Right kidney (tissue), 1 donor: ENCODE data around the gene DBNDD1.
"Not testable (repeated sequence)": the region's sequence is repeated elsewhere in the genome, so short reads cannot be mapped to it uniquely, and the experiment has no call there.

ENCODE experiments used
- DNase-seq: peaks from one replicate; pipeline ENCODE4 v3.0.0-alpha.2; 2016

The DBNDD1 gene

DNA sequence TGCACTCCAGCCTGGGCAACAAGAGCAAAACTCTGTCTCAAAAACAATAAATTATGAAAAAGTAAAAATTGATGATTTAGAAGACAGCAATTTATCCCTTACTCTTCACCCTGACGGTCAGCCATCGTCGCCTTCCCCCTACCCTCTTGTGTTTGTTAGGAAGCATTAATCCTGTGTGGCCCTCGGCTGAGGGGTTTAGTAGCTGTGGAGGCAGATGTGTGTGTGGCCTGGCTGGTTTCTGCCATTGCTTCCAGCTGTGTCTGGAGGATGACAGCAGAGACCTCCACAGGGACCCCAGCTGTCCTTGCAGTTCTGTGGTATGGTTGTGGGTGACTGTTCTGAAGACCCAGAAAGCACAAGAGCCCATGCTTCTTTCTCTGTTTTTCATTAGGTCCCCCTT lies 25.9 kb downstream of the DBNDD1 start:
- no peak for DNase-seq

DNA sequence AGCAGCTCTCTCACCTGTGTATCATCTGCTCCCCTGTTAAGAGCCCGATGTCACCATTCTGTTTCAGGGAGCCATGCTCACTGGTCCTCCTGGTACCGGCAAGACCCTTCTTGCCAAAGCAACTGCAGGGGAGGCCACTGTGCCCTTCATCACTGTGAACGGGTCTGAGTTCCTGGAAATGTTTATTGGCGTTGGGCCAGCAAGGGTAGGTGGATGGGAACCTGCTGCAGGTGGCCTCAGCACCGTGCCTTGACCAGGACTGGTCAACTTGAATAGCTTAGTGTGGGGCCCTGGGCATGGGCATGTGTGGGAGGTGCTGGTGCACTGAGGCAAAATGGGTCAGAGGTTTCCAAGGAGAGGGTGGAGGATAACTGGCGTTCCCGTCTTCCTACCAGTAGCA lies 28.5 kb downstream of the DBNDD1 start:
- no peak for DNase-seq

DNA sequence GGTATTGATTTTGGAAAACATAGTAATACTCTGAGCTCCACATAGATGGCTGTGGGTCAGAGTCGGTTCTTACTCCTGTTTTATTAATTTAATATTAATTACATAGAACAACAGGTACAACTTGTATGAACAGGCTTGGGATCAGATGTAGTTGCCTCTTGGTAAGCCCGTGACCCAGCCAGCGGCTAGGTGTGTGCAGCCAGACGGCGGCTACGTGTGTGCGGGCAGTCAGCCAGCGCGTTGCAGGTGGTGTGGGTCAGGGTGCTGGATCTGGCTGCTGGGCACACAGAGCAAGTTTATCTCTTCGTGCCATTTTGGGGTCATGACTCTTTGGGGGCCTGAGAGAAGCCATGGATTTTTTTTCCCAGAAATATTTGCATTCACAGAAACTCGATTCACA lies 30.3 kb downstream of the DBNDD1 start:
- DNase-seq, result no peak

DNA sequence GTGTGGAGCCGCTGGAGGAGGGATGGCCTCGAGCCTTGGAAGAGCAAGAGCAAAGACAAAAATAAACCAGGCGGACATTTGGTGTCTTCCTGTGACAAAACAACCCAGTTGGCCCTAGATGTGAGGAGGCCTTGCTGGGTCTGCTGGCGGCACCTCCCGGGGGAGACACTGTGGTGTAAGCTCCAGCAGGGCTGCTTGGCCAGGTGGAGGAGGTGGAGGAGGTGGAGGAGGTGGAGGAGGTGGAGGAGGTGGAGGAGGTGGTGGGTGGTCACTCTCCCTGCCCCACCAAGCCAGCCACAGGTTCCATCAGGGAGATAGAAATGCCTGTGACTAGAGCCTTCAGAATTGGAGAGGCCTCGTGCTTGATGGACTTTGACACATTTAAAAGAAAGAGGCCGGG lies 32.1 kb downstream of the DBNDD1 start:
- no peak for DNase-seq

DNA sequence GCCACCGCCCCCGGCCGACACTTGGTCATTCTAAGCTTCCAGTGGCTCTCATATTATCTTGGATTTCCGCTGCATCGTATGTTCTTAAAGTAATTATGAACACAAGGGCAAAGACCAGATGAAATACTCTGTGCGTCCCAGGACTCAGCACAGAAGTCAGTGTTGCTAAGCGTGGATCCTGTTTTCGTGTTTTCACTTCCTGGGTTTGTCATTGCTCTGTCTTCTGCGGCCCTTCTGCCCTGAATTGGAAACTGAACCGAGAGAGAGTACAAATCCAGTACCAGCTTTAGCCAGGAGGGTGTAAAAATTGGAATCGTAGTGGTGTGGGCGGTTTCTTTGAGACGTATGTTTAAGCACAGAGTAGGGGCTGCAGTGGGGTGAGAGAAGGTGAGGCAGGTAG lies 32.7 kb downstream of the DBNDD1 start:
- no peak for DNase-seq

DNA sequence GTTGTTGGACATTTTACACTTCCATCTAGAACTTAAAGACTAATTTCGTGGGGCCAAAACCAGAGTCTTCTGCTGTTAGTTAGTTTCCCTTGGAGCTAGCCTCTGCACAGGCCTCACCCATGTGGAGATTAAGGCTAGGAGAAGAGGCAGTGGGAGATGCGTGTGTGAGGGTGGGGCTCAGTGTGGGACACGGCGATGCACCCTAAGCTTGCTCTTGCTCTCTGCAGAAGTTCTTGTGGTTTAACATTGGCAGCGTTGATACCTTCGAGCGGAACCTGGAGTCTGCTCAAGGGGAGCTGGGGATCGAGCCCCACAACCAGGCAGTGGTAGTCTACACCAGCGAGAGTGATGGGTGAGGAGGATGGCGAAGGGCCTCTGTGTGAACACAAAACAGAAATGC lies 34.0 kb downstream of the DBNDD1 start:
- DNase-seq, result no peak

DNA sequence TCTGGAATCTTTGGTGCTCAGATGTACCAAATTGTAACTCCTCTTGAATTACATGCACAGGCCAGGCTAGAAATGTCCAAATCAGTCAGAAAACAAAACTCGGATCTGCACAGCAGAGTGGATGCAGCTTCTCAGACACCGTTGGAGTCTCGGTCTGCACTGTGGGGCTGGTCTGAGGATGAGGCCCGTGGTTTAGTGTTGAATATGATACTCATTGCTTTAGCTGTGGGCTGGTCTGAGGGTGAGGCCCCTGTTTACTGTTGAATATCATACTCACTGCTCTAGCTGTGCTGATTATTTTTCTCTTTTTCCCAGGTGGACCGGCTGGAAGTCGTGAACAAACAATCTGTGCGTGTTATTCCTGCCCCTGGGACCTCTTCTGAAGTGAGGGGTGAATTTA lies 35.0 kb downstream of the DBNDD1 start:
- DNase-seq, result no peak

DNA sequence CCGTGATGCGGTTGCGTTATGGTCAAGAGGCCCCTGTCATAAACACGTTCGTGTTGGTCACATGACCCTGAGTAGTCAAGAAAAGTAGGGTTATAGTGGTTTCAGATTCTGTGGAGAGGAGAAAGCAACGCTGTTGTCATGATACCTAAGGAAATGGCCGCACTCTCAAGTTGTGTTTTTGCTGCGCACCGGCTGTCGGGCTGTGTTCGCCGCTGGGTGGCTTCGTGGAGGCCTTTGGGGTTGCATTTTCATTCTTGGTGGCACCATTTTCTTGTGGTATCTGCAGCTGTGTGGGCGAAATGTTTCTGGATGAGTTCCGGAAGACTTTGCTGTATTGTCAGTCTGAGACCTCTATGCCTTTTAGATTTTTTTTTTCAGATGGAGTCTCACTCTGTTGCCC lies 35.7 kb downstream of the DBNDD1 start:
- DNase-seq, result no peak

DNA sequence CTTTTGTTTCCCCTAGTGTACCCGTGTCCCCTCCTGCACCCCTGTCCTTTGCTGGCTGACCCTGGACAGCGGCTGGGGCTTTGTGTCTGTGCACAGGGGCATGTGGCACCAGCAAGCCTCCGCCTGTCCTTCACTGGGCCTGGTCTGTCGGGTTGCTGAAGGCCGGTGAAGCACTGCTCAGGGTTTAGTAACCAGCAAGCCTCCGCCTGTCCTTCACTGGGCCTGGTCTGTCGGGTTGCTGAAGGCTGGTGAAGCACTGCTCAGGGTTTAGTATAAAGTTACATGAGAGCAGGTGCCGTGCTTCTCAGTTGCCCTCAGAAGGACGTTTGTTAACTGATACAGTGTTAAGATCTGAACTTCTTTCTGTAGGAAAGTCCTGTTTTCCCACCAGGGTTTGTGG lies 36.9 kb downstream of the DBNDD1 start:
- no peak for DNase-seq

DNA sequence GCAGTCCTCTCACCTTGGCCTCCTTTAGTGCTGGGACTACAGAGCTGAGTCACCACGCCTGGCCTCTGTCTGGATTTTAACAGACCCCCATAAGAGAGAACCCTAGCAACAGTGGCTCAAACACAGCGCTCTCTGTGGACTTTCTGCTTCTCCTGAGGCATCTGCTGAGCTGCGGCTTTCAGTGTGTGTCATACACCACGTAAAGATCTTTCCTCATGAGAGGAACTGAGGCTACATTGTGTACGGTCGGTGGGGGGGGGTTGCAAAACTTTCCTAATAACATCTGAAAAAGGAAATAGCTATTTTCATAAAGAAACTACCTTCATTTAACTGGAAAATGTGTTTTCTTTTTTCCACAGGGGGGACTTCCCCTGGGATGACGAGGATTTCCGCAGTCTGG lies 37.8 kb downstream of the DBNDD1 start:
- no peak for DNase-seq

DNA sequence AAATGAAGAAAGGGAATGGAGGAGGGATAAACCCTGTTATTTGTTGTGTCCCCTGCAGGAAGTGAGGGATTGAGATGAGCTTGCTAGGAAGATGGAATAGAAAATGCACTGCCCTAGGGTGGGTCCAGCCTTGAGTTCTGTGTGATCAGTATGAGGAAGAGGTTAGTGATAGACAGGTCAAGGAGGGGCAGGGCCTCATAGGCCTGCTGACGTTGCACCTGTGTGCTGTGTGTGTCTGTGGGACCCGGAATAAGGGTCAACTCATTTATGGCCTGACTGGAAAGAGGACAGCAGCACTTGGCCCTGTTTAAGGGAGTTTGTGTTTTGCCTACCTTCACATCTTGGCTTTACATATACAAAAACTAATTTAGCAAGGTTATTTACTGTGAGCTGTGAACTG lies 44.4 kb downstream of the DBNDD1 start:
- DNase-seq, result no peak

DNA sequence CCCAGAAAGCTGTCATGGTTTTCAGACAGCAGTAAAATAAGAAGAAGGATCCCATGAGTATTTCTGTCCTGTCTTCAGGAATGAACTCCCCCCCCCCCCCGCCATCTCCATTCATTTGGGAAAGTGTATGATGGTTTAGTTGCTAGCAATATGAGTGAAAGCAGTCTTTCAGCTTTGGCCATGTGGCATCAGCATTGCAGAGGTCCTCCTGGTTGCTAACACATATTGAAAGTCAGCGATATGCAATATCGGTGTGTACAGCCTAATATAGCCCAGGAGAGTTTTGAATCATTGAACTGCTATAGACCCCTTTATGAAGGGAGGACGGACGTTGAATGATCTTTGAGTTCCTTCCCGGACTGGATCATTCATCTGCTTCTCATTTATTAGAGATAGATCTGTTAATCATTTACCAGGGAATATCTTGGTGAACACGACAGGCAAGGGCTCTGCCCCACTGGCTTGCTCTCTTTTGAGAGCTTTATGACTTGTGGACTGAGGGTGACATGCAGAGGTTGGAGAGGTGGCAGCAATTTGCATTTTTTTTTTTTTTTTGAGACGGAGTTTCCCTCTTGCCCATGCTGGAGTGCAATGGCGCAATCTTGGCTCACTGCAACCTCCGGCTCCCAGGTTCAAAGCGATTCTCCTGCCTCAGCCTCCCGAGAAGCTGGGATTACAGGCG lies 45.5 kb downstream of the DBNDD1 start:
- no peak for DNase-seq

DNA sequence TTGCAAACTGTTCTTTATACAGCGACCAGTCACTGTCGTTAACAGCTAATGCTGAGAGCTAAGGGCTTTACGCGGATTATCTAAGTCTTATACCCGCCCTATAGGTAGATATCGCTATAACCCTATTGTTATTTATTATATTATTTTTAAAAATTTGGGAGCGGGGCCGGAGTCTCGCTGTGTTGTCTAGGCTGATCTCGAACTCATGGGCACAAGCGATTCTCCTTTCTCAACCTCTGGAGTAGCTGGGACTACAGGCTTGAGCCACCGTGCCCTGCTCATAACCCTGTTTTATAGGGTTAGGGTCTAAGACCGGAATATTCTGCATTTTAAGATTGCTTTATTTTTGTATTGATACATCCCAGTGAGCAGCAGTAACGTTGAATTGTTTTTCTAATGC lies 46.0 kb downstream of the DBNDD1 start:
- no peak for DNase-seq

DNA sequence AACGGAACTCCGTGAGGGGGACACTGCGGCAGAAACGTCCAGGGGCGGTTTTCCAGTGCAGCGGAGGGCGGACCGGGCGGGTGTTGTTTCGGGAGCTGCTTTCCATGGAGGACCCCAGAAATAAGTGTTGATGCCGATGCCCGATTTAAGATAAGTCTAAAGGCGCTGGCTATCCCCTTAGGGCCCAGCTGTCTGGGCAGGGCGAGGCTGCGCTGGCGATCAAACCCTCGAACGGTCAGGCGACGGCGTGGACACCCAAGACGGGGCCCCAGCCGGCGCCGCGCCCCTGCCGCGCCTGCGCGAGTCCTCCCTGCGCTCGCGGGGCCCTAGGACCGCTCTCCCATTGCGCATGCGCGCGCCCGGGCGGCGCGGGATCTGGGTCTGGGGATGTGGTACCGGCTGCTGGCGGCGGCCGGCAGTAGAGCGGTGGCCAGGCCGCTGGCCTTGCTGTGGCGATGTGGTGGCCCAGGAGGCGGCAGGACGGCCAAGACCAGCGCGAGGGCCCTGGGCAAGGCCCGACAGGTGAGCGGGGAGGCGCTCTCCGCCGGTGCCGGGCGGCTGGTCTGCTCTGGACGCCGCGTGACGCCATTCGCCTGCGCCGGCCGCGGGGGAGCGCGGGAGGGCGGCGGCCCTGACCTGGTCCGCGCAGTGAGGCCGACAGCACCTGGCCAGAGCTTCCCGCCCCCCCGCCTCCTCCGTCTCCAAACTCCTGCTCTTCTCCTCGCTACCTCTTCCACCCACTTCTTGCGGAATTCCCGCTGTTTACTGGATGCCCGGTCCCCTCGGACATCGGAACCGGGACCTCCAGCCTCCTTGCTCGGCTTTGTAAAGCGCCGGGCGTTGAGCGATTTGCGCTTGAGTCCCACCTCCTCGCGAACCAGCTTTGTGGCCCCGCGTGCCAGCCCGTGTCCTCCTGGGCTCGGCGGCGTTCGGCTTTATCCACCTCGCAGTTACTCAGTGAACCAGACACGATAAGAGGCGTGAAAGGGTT lies 46.7 kb downstream of the DBNDD1 start:
- peak; percentile 100 for DNase-seq

DNA sequence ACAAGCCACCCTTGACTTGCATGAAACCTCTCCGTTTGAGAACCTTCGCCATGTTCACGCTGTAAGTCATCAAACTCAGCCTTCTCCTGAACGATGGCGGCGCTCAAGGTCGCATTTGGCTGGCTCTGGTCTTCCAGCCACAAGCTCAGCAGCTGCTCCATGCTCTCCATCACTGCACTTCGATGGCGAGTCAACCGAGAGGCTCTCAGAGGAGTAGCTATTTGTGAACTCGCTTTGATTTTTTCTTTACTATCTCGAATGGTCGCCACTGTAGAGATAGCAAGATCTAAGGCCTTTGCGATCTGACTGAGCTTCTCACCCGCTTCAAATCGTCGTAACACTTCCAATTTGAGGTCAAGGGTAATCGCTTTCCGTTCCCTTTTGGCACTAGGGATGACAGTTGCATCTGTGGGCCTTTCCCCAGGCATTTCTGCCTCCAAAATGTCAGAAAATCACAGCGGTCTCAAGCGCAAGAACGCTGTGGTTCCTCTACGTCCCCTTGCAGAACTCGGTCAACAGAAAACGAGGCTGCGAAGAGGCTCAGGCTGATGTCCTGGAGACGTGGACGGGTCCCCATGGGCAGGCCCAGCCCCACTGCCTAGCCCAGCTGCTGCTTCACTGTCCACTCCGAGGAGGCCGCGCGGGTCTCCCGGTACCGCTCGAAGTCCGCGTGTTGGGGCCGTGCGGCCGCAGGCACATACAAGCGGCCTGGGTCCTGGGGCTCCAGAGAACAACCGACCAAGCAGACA lies 47.6 kb downstream of the DBNDD1 start:
- DNase-seq, result no peak

DNA sequence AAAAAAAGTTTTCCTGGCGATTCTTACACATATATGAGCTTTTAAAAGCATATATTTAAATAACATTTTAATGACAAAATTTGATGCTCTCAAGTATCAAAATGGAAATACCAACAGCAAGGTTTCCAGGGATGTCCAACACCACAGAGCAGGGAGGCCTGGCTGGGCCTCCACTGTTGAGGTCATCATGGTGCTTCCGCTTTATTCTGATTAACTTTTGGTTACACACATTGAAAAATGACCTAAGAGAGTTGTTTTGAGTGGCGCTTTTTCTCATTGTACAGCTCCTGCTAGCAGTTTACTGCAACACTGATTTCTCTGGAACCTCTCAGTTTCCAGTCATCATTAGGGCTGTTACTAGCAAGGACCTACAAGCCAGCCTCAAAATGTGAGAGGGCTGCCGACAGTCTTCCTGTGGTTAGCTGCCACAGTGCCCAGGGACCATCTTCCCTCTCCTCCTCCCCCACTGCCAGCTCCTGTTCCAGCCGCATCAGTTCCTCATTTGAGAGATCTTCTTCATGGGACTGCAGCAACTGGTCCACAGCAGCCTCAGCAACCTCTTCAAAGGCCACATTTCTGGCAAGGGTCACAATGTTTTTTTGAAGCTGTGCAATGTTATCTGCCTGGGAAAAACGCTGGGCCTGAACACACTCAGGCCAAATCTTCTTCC lies 49.4 kb downstream of the DBNDD1 start:
- DNase-seq, result no peak

DNA sequence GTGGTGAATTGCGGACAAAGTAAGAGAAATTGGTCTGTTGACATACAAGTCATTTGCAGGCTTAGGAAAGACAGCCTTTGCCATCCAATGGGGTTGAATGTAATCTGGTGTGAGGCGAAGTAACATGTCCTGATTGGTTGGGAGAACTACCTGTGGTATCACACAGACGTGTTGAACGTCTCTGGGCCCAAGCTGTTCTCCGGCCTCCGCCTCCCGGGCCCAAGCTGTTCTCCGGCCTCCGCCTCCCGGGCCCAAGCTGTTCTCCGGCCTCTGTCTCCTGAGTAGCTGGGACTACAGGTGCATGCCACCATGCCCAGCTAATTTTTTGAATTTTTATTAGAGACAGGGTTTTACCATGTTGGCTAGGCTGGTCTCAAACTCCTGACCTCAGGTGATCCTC lies 51.2 kb downstream of the DBNDD1 start:
- not testable (repeated sequence) for DNase-seq

DNA sequence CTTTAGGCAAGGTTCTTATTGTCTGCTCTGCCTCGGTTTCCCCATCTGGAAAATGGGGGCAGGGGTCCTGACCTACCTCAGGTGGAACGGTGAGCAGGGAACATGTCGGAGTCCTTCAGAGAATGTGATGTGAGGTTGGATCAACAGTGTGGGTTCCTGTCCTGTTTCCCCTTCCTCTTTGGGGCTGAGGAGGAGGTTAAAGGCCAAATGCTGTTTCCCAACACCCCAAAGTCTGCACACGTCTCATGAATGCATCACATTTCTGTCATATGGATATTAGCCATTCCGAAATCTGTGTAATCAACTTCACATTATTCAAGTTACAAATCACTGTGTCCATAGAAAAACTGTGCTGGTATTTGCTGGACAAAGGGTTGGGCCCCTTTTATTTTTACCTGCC lies 51.8 kb downstream of the DBNDD1 start:
- not testable (repeated sequence) for DNase-seq

DNA sequence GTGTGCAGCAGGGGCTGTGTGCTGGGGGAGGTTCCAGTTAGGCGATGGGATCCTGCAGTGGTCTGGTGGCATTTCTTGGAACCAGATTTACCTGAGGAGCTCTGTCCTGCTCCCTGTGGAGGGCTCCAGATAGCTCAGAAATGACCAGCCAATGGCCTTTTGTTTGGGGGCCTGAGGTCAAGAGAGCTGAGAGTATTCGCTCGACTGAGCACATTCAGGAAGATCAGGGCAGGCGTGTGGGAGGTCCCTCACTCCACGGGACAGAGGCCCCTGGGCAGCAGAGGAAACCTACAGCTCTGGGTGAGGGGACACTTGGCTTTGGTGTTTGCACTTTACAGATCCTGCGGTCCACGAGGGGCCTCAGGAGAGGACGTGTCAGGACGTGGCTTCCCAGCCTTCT lies 52.5 kb downstream of the DBNDD1 start:
- no peak for DNase-seq

DNA sequence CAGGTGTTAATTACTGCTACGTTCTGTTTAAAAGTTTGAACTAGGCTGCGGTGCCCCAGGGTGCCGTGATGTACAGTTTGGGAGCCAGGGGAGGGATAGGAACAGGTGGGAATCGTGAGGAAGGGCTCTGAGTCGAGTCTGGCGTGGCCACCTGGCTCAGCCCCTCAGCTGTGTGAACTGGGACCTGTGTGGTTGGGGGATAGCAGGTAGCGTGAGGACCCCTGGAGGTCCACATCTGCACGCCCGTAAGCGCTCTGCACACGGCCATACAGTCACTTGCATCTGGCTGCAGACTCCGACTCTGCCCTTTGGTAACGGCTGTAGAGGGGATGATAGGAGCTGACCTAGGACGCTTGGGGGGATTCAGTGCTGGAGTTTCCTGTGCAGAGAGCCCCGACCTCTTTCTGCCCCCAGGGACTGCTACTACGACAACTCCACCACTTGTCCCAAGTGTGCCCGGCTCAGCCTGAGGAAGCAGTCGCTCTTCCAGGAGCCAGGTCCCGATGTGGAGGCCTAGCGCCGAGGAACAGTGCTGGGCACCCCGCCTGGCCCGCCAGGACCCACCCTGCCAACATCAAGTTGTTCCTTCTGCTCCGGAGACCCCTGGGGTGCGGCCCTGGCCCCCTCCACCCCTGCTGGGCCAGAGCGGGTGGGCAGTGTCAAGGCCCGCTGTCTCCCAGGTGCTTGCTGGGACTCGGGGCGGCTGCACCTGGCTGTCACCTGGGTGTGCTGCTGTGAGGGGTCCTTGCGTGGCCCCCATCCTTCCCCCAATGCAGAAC lies 53.6 kb downstream of the DBNDD1 start:
- DNase-seq, result no peak

DNA sequence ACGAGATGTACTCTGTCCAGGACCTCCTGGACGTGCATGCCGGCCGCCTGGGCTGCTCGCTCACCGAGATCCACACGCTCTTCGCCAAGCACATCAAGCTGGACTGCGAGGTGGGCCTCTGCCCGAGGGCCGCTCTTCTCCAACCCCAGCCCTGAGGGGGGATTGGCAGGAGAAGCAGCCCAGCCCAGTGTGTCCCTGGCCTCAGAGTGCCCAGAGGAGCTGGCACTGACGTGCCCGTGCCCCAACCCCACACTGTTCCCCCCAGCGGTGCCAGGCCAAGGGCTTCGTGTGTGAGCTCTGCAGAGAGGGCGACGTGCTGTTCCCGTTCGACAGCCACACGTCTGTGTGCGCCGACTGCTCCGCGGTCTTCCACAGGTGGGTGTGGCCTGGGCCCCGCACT lies 55.1 kb downstream of the DBNDD1 start:
- DNase-seq, result no peak
